Measurements from ENCODE around the gene KLC1.
"Not testable (repeated sequence)": the region's sequence is repeated elsewhere in the genome, so short reads cannot be mapped to it uniquely, and the experiment has no call there.

The KLC1 gene

GRCh38 chr14:103690332-103690731, 61.3 kb downstream of the KLC1 start:
- no peak for DNase-seq (ENCODE audit: low read depth in 2 of 2)

GRCh38 chr14:103691655-103692054, 62.6 kb downstream of the KLC1 start:
- not testable (repeated sequence) for DNase-seq (ENCODE audit: low read depth in 2 of 2)

GRCh38 chr14:103692159-103692558, 63.1 kb downstream of the KLC1 start:
- no peak for DNase-seq (ENCODE audit: low read depth in 2 of 2)

- no peak for DNase-seq (ENCODE audit: low read depth in 2 of 2)
Measured at GRCh38 chr14:103692871-103693270, 63.9 kb downstream of the KLC1 start.

- no peak for DNase-seq (ENCODE audit: low read depth in 2 of 2)
Measured at GRCh38 chr14:103693515-103693914, 64.5 kb downstream of the KLC1 start.

- no peak for DNase-seq (ENCODE audit: low read depth in 2 of 2)
Measured at GRCh38 chr14:103694572-103695026, 65.6 kb downstream of the KLC1 start.

- DNase-seq (ENCODE audit: low read depth in 2 of 2): no peak
Measured at GRCh38 chr14:103695296-103696069, 66.5 kb downstream of the KLC1 start.

- no peak for DNase-seq (ENCODE audit: low read depth in 2 of 2)
Measured at GRCh38 chr14:103696070-103696402, 67.0 kb downstream of the KLC1 start.

- peak in 1 of 2 experiments; percentile 8 for DNase-seq (ENCODE audit: low read depth in 2 of 2)
Measured at GRCh38 chr14:103696466-103697071, 67.6 kb downstream of the KLC1 start.

- DNase-seq (ENCODE audit: low read depth in 2 of 2): no peak
Measured at GRCh38 chr14:103697206-103697602, 68.2 kb downstream of the KLC1 start.

GRCh38 chr14:103697603-103698379, 68.8 kb downstream of the KLC1 start:
- DNase-seq (ENCODE audit: low read depth in 2 of 2): no peak

- no peak for DNase-seq (ENCODE audit: low read depth in 2 of 2)
Measured at GRCh38 chr14:103698380-103699260, 69.6 kb downstream of the KLC1 start.

- DNase-seq (ENCODE audit: low read depth in 2 of 2): no peak
Measured at GRCh38 chr14:103699261-103699661, 70.2 kb downstream of the KLC1 start.

- DNase-seq (ENCODE audit: low read depth in 2 of 2): no peak
Measured at GRCh38 chr14:103699901-103700752, 71.1 kb downstream of the KLC1 start.

- no peak for DNase-seq (ENCODE audit: low read depth in 2 of 2)
Measured at GRCh38 chr14:103700753-103701490, 71.9 kb downstream of the KLC1 start.

- no peak for DNase-seq (ENCODE audit: low read depth in 2 of 2)
Measured at GRCh38 chr14:103702095-103702494, 73.1 kb downstream of the KLC1 start.

- no peak for DNase-seq (ENCODE audit: low read depth in 2 of 2)
Measured at GRCh38 chr14:103702497-103703432, 73.8 kb downstream of the KLC1 start.

- DNase-seq (ENCODE audit: low read depth in 2 of 2): no peak
Measured at GRCh38 chr14:103703433-103704385, 74.7 kb downstream of the KLC1 start.
